Activated CD8-positive, alpha-beta memory T cell treated with anti-CD3 and anti-CD28 coated beads, Interleukin-2, amount 50 U/mL, for 4 hours (primary cell): ENCODE results near the gene EIF1AX.
A peak's percentile ranks its signal among the peaks of the same experiment; 100 is the strongest.
"Not testable (repeated sequence)": the region's sequence is repeated elsewhere in the genome, so short reads cannot be mapped to it uniquely, and the experiment has no call there.

ENCODE experiments used
- DNase-seq: peaks from one replicate; pipeline ENCODE4 v3.0.0-alpha.2; 2020

EIF1AX gene

GRCh38 chrX:20141281-20142220, at the start of gene EIF1AX:
Gene EIF1AX, minus strand, starts transcription at chrX:20141838. Its CDS starts 198 bp downstream, at chrX:20141640.
- DNase-seq = peak; percentile 98

GRCh38 chrX:20189171-20189570, 47.5 kb upstream of the EIF1AX start:
- no peak for DNase-seq

GRCh38 chrX:20181598-20182329, 40.1 kb upstream of the EIF1AX start:
- no peak for DNase-seq

GRCh38 chrX:20177093-20177492, 35.5 kb upstream of the EIF1AX start:
- no peak for DNase-seq

- no peak for DNase-seq
These were observed 32.2 kb upstream of the EIF1AX start for GRCh38 chrX:20173856-20174255.

GRCh38 chrX:20173313-20173712, 31.7 kb upstream of the EIF1AX start:
- no peak for DNase-seq

GRCh38 chrX:20171887-20172286, 30.2 kb upstream of the EIF1AX start:
- DNase-seq = no peak

- DNase-seq = not testable (repeated sequence)
These were observed 20.9 kb upstream of the EIF1AX start for GRCh38 chrX:20162516-20162915.

GRCh38 chrX:20159797-20160385, 18.3 kb upstream of the EIF1AX start:
- no peak for DNase-seq

- no peak for DNase-seq
These were observed 10.1 kb upstream of the EIF1AX start for GRCh38 chrX:20151689-20152088.

GRCh38 chrX:20149326-20149725, 7.7 kb upstream of the EIF1AX start:
- DNase-seq = no peak

GRCh38 chrX:20147561-20147960, 5.9 kb upstream of the EIF1AX start:
- DNase-seq = no peak

GRCh38 chrX:20144491-20144890, 2.9 kb upstream of the EIF1AX start:
- DNase-seq = no peak

GRCh38 chrX:20143561-20143960, 1.9 kb upstream of the EIF1AX start:
- DNase-seq = no peak

- DNase-seq = no peak
These were observed 1.5 kb upstream of the EIF1AX start for GRCh38 chrX:20143111-20143510.

GRCh38 chrX:20140420-20140819, 1.2 kb downstream of the EIF1AX start:
- no peak for DNase-seq

- no peak for DNase-seq
These were observed 1.7 kb downstream of the EIF1AX start for GRCh38 chrX:20139966-20140365.

- DNase-seq = no peak
These were observed 5.7 kb downstream of the EIF1AX start for GRCh38 chrX:20135944-20136343.

GRCh38 chrX:20132666-20133065, 9.0 kb downstream of the EIF1AX start:
- DNase-seq = no peak

- no peak for DNase-seq
These were observed 11.3 kb downstream of the EIF1AX start for GRCh38 chrX:20130357-20130756.

GRCh38 chrX:20129547-20129946, 12.1 kb downstream of the EIF1AX start:
- no peak for DNase-seq

- no peak for DNase-seq
These were observed 13.0 kb downstream of the EIF1AX start for GRCh38 chrX:20128670-20129069.

GRCh38 chrX:20127440-20127839, 14.2 kb downstream of the EIF1AX start:
- not testable (repeated sequence) for DNase-seq

- DNase-seq = not testable (repeated sequence)
These were observed 14.8 kb downstream of the EIF1AX start for GRCh38 chrX:20126833-20127232.
